T-helper 2 cell treated with Interferon-gamma antibody and Interleukin-4, amounts not matched to agents 100 ng/mL and 5 ng/mL, for 36 hours (primary cell): ENCODE data around the gene CSMD2. TPM values are rescaled to one million over a fixed set of nuclear protein-coding genes. Genes with fewer than 3 reads are reported as not detected.

Experiments
- intact Hi-C: fragments of 100-400 bp; cut with micrococcal nuclease; formaldehyde crosslinking; loops from one replicate; pipeline ENCODE4 v1.15.1; 2023
- total RNA-seq: library from RNA; stranded (reverse); gene quantifications from 2 replicates; pipeline ENCODE4 v1.2.3, GENCODE V29; 2022

The CSMD2 gene
- total RNA-seq, 1 donor from 2014 or later: not detected

- intact Hi-C loops: no loop called here
Observed at GRCh38 chr1:34007760-34008159, 157.3 kb downstream of the CSMD2 start.

- intact Hi-C loops: no loop called here
Observed at GRCh38 chr1:34005309-34005708, 159.7 kb downstream of the CSMD2 start.

- intact Hi-C loops: no loop called here
Observed at GRCh38 chr1:34002810-34003209, 162.2 kb downstream of the CSMD2 start.

GRCh38 chr1:33997127-33998036 is 167.6 kb downstream of the CSMD2 start:
- intact Hi-C loops: no loop called here

GRCh38 chr1:33996281-33996680 is 168.7 kb downstream of the CSMD2 start:
- intact Hi-C loops: no loop called here

GRCh38 chr1:33993301-33993700 is 171.7 kb downstream of the CSMD2 start:
- intact Hi-C loops: no loop called here

- intact Hi-C loops: no loop called here
Observed at GRCh38 chr1:33990281-33990680, 174.7 kb downstream of the CSMD2 start.

- intact Hi-C loops: no loop called here
Observed at GRCh38 chr1:33988161-33988560, 176.9 kb downstream of the CSMD2 start.

GRCh38 chr1:33986390-33987095 is 178.5 kb downstream of the CSMD2 start:
- intact Hi-C loops: no loop called here

- intact Hi-C loops: no loop called here
Observed at GRCh38 chr1:33985656-33986055, 179.4 kb downstream of the CSMD2 start.

GRCh38 chr1:33984906-33985565 is 180.0 kb downstream of the CSMD2 start:
- intact Hi-C loops: no loop called here

- intact Hi-C loops: no loop called here
Observed at GRCh38 chr1:33982419-33982818, 182.6 kb downstream of the CSMD2 start.

- intact Hi-C loops: no loop called here
Observed at GRCh38 chr1:33979341-33979740, 185.7 kb downstream of the CSMD2 start.

- intact Hi-C loops: no loop called here
Observed at GRCh38 chr1:33975961-33976360, 189.1 kb downstream of the CSMD2 start.

GRCh38 chr1:33973799-33974545 is 191.1 kb downstream of the CSMD2 start:
- intact Hi-C loops: no loop called here

GRCh38 chr1:33972676-33973395 is 192.2 kb downstream of the CSMD2 start:
- intact Hi-C loops: no loop called here

- intact Hi-C loops: no loop called here
Observed at GRCh38 chr1:33971913-33972312, 193.1 kb downstream of the CSMD2 start.

GRCh38 chr1:33971018-33971710 is 193.9 kb downstream of the CSMD2 start:
- intact Hi-C loops: no loop called here

GRCh38 chr1:33970148-33970825 is 194.7 kb downstream of the CSMD2 start:
- intact Hi-C loops: no loop called here
